BE2C (cell line): ENCODE measurements around the gene TRANK1.

Experiments used
- DNase-seq: peaks from one replicate; pipeline ENCODE4 v3.0.0-alpha.2; 2020
- H3K27me3 ChIP-seq: fragments of 250-450 bp; sonication (Bioruptor Pico); 2 replicates; pipeline ENCODE4 v1.5.1; 2020; ENCODE audit warnings: mild to moderate bottlenecking
- H3K36me3 ChIP-seq: fragments of 250-450 bp; sonication (Bioruptor Pico); 2 replicates; pipeline ENCODE4 v1.5.1; 2020; ENCODE audit warnings: mild to moderate bottlenecking
- H3K4me1 ChIP-seq: fragments of 250-450 bp; sonication (Bioruptor Pico); 2 replicates; pipeline ENCODE4 v1.5.1; 2020
- H3K4me3 ChIP-seq: 2 replicates; pipeline ENCODE4 v1.5.1; 2011; ENCODE audit warnings: low read depth, low read length
- H3K9me3 ChIP-seq: fragments of 250-450 bp; sonication (Bioruptor Pico); 2 replicates; pipeline ENCODE4 v1.5.1; 2020
- CTCF ChIP-seq: IDR thresholded peaks from 2 replicates; pipeline ENCODE4 v1.5.1; 2012; ENCODE audit warnings: mild to moderate bottlenecking, low read depth, low read length

Gene TRANK1

GRCh38 chr3:36790765-36791164 lies 154.1 kb downstream of the TRANK1 start:
- no peak for DNase-seq
- no peaks in the 10 kb centered on the region for H3K4me1 ChIP-seq
- no peaks in the 10 kb centered on the region for H3K36me3 ChIP-seq
- no peak overlapping the region for H3K4me3 ChIP-seq
- H3K27me3 ChIP-seq = no peaks in the 10 kb centered on the region
- TF ChIP-seq CTCF = no peak
- H3K9me3 ChIP-seq = no peaks in the 10 kb centered on the region

GRCh38 chr3:36786921-36787890 lies 157.6 kb downstream of the TRANK1 start:
- DNase-seq = no peak
- Histone ChIP-seq H3K9me3 (no peaks in the 10 kb centered on the region), H3K27me3 (no peaks in the 10 kb centered on the region), H3K4me3 (no peak overlapping the region), H3K4me1 (no peaks in the 10 kb centered on the region), H3K36me3 (no peaks in the 10 kb centered on the region)
- no peak for TF ChIP-seq CTCF

DNA sequence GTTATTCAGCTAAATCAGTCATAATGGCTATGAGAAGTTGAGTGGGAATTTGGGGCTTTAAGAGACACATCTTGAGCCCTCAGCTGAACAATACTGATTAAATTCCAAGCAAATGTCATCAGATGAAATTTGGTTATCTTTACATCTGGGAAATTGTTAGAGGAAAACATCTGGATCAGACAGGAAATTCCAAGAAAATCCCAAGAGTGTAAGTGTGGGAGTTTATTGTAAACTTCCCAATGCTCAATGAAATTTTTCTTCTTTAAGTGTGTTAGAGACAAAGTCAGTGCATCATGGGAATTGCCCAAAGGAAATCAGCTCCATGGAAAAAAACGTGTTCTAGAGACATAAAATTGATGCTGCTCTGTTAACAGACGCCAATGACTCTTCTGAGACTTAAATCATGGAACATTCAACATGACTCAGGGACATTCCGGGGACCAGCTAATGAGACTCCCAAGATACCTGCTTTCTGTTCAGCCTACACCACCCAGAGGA lies 160.7 kb downstream of the TRANK1 start:
- no peak for TF ChIP-seq CTCF
- H3K4me3 ChIP-seq = no peak overlapping the region
- no peak for DNase-seq
- H3K9me3 ChIP-seq = no peaks in the 10 kb centered on the region
- H3K36me3 ChIP-seq = no peaks in the 10 kb centered on the region
- no peaks in the 10 kb centered on the region for H3K4me1 ChIP-seq
- no peaks in the 10 kb centered on the region for H3K27me3 ChIP-seq

- H3K4me3 ChIP-seq = no peak overlapping the region
- no peaks in the 10 kb centered on the region for H3K27me3 ChIP-seq
- no peak for TF ChIP-seq CTCF
- H3K4me1 ChIP-seq = no peaks in the 10 kb centered on the region
- no peaks in the 10 kb centered on the region for H3K36me3 ChIP-seq
- DNase-seq = no peak
- H3K9me3 ChIP-seq = no peaks in the 10 kb centered on the region
These were observed 167.2 kb downstream of the TRANK1 start for GRCh38 chr3:36777424-36778218.
